HG02642 (cell line): ENCODE data around the gene CRADD.
"Not testable (repeated sequence)": the region's sequence is repeated elsewhere in the genome, so short reads cannot be mapped to it uniquely, and the experiment has no call there.

ENCODE experiments used
- ATAC-seq: cut with Tn5 transposase; IDR thresholded peaks from one replicate; pipeline ENCODE4 v1.9.1; 2021; ENCODE audit warnings: mild to moderate bottlenecking; ENCODE audit not compliant: unreplicated experiment, poor library complexity

The CRADD gene

GRCh38 chr12:93778766-93779165 is 101.6 kb downstream of the CRADD start:
- ATAC-seq: no peak

- no peak for ATAC-seq
These were observed 103.0 kb downstream of the CRADD start for GRCh38 chr12:93780101-93780641.

- not testable (repeated sequence) for ATAC-seq
These were observed 103.7 kb downstream of the CRADD start for GRCh38 chr12:93780886-93781285.

DNA sequence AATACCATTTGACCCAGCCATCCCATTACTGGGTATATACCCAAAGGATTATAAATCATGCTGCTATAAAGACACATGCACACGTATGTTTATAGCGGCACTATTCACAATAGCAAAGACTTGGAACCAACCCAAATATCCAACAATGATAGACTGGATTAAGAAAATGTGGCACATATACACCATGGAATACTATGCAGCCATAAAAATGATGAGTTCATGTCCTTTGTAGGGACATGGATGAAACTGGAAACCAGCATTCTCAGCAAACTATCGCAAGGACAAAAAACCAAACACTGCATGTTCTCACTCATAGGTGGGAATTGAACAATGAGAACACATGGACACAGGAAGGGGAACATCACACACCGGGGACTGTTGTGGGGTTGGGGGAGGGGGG is 104.8 kb downstream of the CRADD start:
- ATAC-seq: not testable (repeated sequence)

- ATAC-seq: no peak
These were observed 105.7 kb downstream of the CRADD start for GRCh38 chr12:93782853-93783252.

DNA sequence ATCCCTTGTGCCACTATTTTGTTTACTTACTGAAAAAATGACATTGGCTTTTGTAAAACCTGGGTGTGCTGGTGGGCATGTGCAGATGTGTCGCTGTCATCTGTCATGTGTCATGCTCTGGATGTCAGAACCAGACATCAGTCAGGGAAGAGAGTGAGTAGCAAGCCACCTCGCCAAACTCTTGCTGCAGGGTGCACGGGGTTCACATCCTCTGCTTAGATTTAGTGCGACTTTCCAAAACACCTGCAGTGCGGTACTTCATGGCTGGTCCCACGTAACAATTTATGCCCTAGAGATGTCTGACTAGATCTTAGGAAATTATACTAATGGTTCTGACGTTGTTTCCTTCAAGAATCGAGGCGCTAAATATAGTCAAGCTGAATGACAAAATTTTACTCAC is 106.7 kb downstream of the CRADD start:
- no peak for ATAC-seq

DNA sequence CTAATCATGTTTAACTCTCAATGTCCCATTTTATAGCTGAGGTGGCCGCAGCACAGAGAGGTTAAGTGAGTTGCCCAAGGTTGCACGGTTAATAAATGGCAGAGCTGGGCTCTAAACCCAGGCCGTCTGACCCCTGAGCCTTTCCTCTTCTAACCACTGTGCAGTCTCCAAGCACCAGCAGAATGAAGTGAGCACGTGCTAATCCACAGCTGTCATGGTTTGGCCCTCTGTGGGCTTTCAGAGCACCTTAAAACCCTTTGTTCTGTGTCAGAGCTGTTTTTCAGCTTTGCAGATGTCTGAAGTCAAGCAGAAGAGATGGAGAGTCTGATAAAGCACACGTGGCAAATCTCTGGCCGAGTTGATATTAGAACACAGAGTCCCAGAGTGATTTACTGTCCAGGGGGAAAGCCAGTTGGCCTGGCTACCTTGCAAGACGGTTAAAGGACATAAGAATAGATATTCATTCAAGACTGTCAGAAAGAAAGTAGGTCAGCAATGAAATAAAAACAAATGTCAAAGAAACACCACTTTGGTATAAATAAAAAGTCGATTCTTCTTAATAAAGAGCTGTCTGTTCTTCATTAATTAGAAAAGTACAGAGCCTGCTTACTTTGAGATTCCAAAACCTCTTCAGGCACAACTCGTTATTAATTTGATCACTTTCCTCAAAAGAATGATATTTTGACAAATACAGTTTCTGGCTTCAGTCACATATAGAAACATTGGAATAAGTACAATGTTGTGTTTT is 107.3 kb downstream of the CRADD start:
- ATAC-seq: no peak

- ATAC-seq: no peak
These were observed 108.3 kb downstream of the CRADD start for GRCh38 chr12:93785249-93786010.

DNA sequence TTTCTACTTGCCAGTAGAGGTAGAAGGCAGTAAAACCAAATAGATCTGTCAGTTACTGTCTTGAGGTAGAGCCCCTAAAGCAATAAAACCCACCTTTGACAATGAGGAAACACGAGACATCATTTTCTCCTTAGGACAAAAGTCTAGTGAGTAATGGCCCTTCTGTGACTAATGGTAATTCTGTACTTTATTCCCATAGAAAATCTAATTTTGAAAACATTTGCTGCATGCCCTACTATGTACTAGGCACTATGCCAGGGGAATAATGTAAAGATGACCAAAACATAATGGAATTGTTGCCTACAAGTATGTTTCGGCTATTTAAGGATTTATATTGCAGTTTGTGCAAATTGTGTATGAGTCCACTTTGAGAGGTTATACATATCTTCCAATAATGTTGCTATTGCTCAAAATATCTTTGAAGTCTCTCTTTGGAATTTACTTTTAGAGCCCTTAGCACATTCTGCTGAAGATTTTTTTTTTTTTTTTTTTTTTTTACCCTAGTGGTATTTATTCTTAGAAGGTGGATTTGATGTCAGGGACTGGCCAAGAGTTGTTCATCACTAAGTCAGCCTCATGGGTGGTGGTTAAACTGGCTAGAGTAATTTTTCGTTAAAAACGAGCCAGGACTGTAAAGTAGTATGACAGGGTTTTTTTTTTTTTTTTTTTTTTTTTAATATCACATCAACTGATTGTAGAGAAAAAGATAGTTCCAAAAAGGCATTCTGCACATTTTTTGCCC is 109.7 kb downstream of the CRADD start:
- no peak for ATAC-seq

DNA sequence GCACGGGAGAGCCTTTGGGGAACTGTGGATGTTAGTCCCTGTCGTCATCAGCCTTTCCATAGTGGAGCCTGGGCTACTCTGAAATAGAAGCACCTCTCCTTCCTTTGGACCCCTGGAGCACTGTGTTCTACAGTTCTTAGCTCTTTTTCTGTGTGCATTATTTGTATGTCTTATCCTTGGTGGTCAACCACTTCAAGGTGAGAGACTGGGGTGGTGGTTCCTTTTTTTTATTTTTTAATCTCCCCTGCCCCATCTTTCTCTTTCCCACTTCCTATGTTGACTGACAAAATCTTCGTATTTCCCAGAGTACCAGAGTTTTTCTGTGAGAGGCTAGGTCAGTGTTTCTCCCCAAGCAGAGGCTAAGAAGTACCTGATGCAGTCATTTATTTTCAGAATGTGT is 111.7 kb downstream of the CRADD start:
- no peak for ATAC-seq

- no peak for ATAC-seq
These were observed 112.6 kb downstream of the CRADD start for GRCh38 chr12:93789767-93790166.

DNA sequence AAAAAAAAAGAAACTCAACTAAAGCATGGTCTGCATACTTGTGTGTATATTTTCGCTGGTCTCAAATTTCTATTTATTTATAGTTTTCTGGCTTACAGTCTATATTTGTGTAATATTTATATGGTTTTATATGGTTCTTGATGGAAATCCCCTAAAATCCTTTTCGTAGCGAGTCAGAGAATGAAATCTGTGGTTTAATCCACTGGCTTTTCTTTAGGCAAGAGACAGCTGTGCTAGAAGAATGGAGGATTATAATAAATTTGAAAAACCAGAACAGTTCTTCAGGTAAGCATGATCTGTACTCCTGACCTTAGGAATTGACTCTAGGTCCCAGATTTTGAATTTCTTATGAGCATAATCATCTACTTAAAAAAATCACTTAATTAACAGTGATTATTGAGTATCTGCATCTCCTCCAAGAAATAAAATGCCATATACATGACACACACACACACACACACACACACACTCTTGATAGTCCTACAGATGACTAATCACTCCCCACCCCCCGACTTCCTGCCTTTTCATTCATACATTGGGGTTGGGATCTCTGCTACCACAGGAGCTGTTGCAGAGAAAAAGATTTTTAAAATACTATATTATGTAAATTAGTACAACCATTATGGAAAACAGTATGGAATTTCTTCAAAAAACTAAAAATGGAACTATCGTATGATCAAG is 113.4 kb downstream of the CRADD start:
- no peak for ATAC-seq

DNA sequence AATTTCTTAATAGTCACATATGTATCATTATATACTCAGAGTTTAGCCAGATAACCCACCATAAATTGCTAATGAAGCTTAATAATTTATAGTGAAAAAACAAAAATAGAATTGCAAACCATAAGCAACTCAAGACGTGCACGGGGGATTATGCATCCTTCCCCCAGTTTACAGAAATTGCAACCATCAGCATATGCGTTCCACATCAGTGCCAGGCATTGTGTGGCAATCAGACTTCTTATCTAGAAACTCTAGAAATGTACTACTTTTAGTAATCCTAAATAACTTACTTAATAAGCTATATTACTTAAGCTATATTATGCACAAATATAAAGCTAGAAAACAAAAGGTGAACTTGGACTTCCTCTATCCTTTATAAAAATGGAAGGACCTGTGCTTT is 115.8 kb downstream of the CRADD start:
- ATAC-seq: no peak

DNA sequence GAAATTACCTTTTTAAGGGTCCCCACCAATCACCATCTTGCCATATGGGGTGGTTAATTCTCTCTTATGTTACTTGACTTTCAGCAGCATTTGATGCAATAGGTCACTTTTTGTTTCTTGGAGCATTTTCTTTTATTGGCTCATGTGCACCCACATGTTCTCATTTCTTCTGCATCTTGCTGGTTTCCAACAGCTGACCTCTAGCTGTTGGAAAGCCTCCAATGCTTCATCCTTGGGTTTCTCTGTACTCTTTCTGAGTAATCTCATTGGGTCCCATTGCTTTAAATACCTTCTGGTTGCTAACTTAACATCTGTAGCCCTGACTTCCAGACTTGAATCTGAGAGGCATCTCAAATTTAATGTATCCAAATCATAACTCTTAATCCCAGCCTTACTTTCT is 116.8 kb downstream of the CRADD start:
- ATAC-seq: no peak

DNA sequence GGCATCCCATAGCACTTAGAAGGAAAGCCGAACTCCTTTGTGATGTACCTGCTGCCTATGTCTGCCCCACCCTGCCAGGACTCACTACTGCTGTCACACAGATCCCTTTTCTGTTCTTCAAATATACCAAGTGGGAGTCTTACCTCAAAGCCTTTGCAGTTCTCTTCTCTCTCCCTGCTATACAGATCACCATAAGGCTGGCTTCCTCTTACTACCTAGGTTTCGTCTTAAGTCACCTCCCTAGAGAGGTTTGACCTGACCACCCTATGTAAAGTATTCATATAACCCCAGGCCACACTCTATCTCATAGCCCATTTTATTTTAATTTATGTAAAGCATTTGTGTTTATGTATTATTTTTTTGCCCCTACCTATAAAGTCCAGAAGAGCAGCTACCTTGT is 117.6 kb downstream of the CRADD start:
- no peak for ATAC-seq

- ATAC-seq: no peak
These were observed 118.2 kb downstream of the CRADD start for GRCh38 chr12:93795352-93795751.

DNA sequence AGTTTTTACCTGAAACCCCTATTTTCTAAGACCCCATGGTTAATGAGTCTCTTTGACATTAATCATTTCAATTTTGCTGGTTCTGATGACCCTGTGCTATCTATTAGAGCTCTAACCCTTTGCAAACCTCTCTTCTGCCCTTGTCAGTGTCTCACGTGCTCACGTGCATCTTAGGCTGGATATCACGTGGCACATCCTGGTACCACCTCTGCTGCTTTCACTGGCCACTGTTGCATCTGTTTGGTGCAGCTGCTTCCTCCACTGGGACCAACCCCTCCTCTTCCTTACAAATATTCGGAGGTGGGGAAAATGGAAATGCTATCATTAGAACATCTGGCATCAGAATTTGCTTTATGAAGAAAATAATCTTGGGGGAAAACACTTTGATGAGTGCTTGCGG is 119.6 kb downstream of the CRADD start:
- ATAC-seq: no peak

DNA sequence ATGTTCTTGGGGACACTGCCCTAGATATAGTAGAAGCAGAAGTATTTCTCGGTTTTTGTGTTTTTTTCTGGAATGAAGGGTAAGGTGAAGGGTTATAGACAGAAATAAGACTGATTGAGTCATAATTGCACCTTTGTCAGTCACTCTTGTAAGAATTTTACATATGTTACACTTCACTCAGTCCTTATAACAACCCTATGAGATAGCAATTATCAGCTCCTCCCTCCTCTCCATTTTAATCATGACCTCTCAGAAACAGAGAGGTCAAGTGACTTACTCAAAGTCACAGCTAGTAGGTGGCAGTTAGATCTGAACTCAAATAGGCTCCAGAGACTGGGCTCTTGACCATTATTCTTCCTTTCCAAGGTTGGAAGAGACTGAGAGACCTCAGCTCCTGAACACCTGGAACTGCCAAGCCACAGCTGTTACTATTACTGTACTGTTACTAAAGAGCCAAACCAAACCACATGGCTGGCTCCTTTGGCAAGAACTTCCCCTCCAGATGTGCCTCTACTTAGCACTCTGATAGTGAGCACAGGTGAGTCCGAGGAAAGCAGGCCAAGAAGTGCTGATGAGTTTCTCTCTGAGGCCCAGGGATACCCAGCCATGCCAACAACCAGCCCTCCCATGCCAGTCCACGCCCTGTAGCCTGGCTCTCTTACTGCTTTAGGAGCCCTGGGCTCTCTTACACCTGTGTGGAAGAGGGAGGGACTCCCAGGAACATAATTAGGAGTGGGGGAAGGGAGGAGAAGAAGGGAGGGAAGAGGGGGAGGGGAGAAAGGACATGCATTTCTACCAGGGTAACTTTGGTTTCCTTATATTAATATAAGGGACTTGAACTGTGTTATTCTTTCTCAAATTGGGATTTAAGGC is 121.3 kb downstream of the CRADD start:
- no peak for ATAC-seq

DNA sequence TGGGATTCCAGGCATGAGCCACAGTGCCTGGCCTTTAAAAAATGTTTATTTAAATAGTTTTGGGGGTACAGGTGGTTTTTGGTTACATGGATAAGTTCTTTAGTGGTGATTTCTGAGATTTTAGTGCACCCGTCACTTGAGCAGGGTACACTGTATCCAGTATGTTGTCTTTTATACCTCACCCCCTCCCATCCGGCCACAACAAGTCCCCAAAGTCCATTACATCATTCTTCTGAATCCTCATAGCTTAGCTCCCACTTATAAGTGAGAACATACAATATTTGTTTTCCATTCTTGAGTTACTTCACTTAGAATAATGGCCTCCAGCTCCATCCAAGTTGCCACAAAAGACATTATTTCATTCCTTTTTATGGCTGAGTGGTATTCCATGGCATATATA is 124.5 kb downstream of the CRADD start:
- ATAC-seq: not testable (repeated sequence)
